NCI-H82 treated with DMSO at 0.1 percent for 48 hours (cell line): ENCODE measurements around the gene POLR2H.
"Not testable (repeated sequence)": the region's sequence is repeated elsewhere in the genome, so short reads cannot be mapped to it uniquely, and the experiment has no call there.

ENCODE experiments used
- DNase-seq: peaks from one replicate; lab custom pipeline; 2025; ENCODE audit not compliant: unreplicated experiment; lab: John Stamatoyannopoulos, UW

The POLR2H gene

GRCh38 chr3:184335661-184336546 is 25.6 kb upstream of the POLR2H start:
- DNase-seq, result peak; percentile 67

- peak; percentile 22 for DNase-seq
Observed at GRCh38 chr3:184336547-184337398, 24.7 kb upstream of the POLR2H start.

GRCh38 chr3:184337399-184337714 is 24.2 kb upstream of the POLR2H start, which contains the start of gene FAM131A:
FAM131A (plus strand) TSS chr3:184337600; CDS start chr3:184337631, 31 bp downstream.
- no peak for DNase-seq

- DNase-seq, result no peak
Observed at GRCh38 chr3:184337981-184338380, 23.5 kb upstream of the POLR2H start.

GRCh38 chr3:184338511-184338945 is 23.0 kb upstream of the POLR2H start:
- DNase-seq, result peak; percentile 13

- no peak for DNase-seq
Observed at GRCh38 chr3:184339001-184339400, 22.5 kb upstream of the POLR2H start.

GRCh38 chr3:184339451-184340135 is 21.9 kb upstream of the POLR2H start:
- DNase-seq, result not testable (repeated sequence)

GRCh38 chr3:184341925-184342324 is 19.6 kb upstream of the POLR2H start:
- DNase-seq, result no peak

- DNase-seq, result no peak
Observed at GRCh38 chr3:184343200-184343876, 18.2 kb upstream of the POLR2H start.

GRCh38 chr3:184344579-184345316 is 16.8 kb upstream of the POLR2H start:
- no peak for DNase-seq

GRCh38 chr3:184345317-184346144 is 16.0 kb upstream of the POLR2H start:
- DNase-seq, result peak; percentile 27

GRCh38 chr3:184346480-184347190 is 14.9 kb upstream of the POLR2H start:
- DNase-seq, result no peak

GRCh38 chr3:184347321-184348056 is 14.0 kb upstream of the POLR2H start:
- peak; percentile 59 for DNase-seq

GRCh38 chr3:184348057-184348382 is 13.5 kb upstream of the POLR2H start:
- DNase-seq, result no peak

- no peak for DNase-seq
Observed at GRCh38 chr3:184349563-184350470, 11.7 kb upstream of the POLR2H start.

GRCh38 chr3:184350618-184351017 is 10.9 kb upstream of the POLR2H start:
- DNase-seq, result no peak
